RPMI8226 (cell line): ENCODE measurements around the gene ELOVL1.

ENCODE experiments used
- DNase-seq: peaks from one replicate; pipeline ENCODE4 v3.0.0-alpha.2; 2015

Gene ELOVL1

DNA sequence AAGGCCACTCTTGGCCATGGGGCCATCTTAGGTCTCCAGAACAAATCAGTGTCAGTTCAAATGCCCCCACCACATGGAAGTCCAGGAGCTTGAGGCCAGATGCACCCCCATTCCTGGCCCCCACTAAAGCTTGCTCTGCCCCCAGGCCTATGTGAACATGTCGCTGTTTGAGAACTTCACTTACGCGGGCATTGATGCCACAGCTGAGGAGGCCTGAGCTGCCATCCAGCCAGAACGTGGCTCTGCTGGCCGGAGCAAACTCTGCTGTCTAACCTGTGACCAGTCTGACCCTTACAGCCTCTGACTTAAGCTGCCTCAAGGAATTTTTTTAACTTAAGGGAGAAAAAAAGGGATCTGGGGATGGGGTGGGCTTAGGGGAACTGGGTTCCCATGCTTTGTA is 45.3 kb downstream of the ELOVL1 start:
- DNase-seq, result no peak

DNA sequence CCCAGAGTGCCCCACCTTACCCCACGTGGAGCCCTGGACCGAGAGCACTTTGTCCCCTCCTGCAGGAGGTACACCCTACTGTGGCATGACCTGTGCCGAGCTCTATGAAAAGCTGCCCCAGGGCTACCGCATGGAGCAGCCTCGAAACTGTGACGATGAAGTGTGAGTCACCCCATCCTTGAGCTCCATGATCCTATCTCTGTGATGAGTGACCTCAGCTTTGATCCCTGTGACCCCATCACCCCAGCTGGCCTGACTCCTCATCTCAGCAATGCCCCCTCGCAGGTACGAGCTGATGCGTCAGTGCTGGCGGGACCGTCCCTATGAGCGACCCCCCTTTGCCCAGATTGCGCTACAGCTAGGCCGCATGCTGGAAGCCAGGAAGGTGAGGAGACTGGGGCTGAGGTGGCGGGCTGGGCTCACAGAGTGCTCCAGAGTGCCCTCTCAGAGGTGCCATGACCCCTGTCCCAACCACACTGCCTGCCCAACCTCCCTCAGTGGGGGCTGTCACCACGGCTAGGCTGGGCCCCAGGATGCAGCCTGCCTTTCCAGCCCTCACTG is 46.4 kb downstream of the ELOVL1 start:
- DNase-seq, result no peak

DNA sequence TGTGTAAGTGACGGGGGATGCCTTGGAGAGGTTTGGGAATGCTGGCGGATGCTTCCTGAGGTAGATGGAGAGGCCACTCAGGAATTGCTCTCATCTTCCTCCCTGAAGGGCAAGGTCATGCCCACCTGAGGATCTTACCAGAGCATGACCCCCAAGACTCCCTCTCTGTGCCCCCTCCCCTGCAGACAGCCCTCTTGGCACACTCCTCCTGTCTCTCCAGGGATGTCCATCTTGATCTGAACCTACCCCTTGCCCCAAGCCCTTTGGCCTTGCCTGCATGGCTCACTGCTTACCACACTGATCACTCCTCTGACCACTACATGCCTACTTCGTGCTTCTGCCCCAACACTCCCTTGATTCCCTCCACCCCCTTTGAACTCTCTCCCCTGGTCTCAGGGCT is 48.0 kb downstream of the ELOVL1 start:
- no peak for DNase-seq

DNA sequence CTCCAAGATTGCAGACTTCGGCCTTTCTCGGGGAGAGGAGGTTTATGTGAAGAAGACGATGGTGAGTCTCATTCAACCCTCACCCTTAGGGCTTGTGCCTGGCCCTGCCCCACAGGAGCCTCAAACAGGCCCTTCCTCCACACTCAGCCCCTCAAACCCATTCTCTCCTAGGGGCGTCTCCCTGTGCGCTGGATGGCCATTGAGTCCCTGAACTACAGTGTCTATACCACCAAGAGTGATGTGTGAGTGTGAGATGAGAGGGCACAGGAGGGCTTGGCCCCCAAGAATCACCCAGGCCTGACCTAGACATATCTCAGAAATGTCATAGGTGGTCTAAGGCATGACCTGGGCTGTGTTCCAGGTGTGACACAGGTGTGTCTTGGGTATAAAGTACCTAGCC is 48.5 kb downstream of the ELOVL1 start:
- no peak for DNase-seq

DNA sequence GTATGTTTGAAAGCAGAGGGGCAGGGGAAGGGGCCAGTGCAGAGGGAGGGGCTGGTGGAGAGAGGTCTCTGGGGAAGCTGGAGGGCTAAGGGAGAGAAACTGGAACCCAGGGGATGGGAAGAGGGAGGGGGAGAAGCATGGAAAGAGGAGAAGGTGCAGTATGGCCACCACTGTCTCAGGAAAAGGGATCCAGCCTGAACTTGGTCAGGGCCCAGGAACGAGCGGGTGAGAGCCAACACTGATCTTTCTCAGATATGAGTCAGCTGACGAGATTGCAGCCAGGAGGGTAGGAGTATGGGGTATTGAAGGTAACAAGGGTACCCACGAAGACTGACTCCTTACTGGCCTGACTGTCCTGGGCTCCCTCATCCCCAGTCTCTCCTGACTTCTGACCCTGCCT is 49.0 kb downstream of the ELOVL1 start:
- DNase-seq, result no peak

DNA sequence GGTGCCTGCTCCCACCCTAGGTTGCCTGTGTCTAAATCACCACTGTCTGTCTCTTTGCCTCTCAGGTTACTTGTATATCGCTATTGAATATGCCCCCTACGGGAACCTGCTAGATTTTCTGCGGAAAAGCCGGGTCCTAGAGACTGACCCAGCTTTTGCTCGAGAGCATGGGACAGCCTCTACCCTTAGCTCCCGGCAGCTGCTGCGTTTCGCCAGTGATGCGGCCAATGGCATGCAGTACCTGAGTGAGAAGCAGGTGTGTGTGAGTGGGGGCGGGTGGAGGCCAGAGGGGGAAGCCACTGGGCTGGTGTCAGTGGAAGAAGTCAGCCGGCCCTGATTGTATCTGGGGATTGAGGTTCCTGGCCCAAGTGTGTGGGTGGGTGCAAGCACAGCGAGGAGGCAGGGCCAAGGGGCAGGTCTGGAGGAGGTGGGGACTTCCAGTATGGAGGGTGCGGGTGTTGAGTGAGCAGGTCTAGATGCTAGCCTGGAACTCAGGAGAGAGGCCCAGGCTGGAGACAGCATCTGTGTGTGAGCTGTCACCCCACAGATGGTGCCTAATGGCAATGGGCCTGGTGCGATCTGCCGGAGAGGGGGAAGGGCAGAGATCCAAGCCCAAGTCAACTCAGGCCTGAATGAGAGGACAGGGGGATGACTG is 49.9 kb downstream of the ELOVL1 start:
- DNase-seq, result no peak

DNA sequence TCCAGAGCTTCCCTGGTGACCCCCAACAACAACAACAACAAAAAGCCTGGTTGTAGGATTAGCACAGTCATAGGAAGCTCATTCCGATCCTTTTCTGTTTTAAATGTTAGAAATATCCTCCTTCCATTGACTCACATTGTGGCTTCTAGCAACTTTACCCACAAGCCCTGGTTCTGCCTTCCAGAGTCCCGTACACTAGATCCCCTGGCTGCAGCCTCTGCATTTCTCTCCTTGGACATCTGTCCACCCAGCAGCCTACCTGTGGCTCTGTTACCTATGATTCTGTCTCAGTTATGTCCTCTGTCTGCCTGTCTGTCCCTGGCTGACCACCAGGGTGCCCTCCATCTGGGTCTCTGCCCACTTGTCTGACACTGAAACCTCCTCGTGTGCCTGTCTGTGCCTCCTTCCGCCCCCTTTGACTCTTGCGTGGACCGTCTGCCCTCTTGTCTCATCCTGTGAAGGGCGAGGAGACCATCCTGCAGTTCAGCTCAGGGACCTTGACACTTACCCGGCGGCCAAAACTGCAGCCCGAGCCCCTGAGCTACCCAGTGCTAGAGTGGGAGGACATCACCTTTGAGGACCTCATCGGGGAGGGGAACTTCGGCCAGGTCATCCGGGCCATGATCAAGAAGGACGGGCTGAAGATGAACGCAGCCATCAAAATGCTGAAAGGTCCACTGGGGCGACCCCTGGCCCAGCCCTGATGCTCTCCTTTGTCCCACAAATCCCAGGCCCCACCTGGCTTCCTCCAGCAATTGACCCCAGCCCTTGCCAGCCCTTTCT is 50.9 kb downstream of the ELOVL1 start:
- no peak for DNase-seq

DNA sequence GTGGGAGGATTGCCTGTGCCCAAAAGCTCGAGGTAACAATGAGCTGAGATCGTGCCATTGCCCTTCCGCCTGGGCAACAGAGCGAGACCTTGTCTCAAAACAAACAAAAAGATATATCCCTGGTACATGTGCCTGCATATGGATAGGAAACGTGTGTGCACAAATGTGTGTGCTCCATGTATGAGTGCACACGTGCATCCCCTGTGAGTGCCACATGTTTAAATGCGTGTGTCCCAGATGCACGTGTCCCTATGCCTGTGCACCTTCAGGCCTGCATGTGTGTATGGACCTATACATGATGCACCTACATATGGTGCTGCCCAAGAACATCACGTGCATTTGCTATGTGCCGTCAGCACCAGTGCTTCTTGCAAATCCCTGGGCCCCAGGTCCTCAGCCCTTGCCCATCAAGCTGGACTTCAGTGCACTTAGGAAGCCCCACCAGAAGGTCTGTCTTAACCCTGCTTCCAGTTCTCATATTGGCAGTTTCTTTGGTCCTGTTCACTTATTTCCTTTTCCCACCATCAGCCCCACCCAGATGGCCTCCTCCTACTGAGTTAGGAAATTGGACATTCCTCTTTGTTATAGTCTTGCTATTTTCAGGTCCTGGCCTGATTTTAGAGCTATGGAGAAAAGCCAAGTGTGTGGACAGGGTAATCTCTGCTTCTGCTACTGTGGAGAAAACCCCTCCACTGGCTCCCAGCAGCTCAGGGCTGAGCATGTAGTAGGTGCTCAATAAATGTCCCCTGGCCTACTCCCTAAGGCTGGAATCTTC is 51.7 kb downstream of the ELOVL1 start:
- no peak for DNase-seq

DNA sequence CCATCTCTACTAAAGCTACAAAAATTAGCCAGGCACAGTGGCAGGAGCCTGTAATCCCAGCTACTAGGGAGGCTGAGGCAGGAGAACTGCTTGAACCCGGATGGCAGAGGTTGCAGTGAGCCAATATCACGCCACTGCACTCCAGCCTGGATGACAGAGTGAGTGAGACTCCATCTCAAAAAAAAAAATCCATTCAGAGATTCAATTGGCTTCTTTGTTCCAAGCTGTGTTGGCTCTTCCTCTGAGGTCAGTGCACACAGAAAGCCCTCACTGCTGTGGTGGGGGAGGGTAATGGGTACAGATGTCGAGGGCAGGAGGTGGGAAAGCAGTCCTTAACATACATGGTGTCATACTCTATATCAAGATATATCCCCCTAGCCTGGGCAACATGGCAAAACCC is 52.3 kb downstream of the ELOVL1 start:
- no peak for DNase-seq

DNA sequence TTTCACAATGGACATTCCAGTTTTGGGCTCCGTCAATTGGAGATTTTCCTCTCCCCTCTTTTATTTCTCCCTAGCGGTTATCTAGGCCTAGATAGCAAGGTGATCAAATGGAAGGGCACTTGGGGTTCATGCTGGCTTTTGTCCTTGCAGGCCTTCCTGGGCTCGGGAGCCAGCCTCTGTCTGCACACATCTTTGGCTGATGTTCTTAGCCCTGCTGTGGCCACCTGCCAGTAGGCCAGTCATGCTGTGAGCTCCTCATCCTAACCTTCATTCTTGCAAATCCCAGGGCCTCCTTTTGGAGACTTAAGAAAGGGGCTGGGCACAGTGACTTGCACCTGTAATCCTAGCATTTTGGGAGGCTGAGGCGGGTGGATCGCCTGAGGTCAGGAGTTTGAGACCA is 53.6 kb downstream of the ELOVL1 start:
- DNase-seq, result no peak

DNA sequence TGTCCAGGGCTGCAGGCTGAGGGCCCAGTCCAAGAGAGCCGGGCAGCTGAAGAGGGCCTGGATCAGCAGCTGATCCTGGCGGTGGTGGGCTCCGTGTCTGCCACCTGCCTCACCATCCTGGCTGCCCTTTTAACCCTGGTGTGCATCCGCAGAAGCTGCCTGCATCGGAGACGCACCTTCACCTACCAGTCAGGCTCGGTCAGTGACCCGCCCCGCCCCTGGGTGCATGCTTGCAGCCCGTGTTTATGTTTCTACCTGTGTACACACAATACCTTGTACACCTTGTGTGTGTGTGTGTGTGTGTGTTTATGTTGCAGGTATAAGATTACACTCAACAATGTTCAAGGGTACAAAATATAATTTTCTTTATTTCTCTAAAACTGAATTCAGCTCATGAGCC is 54.0 kb downstream of the ELOVL1 start:
- DNase-seq, result no peak
